OCI-LY3 (cell line): ENCODE data around the gene EVI5L.

ENCODE experiments used
- H2AFZ ChIP-seq: fragments of 200-600, 300-600 bp; shearing (Covaris generic); 2 replicates; pipeline ENCODE4 v1.6.0; 2014; ENCODE audit warnings: antibody characterized with exemption, low read depth, low read length
- H3K27ac ChIP-seq: fragments of 200-600, 300-600 bp; sonication (generic); 2 replicates; pipeline ENCODE4 v1.5.1; 2014; ENCODE audit warnings: mild to moderate bottlenecking, low read length, moderate library complexity, mixed read lengths
- H3K27me3 ChIP-seq: fragments of 200-600, 300-600 bp; sonication (generic); 2 replicates; pipeline ENCODE4 v1.6.1; 2014; ENCODE audit warnings: low read depth, low read length, mixed read lengths
- H3K36me3 ChIP-seq: fragments of 200-600, 300-600 bp; sonication (generic); replicated peaks from 2 replicates; pipeline ENCODE3; 2014; ENCODE audit warnings: low read depth, low read length, mixed read lengths
- H3K4me1 ChIP-seq: fragments of 300-600, 200-600 bp; sonication (generic); 2 replicates; pipeline ENCODE4 v1.6.1; 2014; ENCODE audit warnings: low read length, mixed read lengths
- H3K4me2 ChIP-seq: fragments of 200-600, 300-600 bp; sonication (generic); 2 replicates; pipeline ENCODE4 v1.6.1; 2014; ENCODE audit warnings: low read length, mixed read lengths
- H3K4me3 ChIP-seq: fragments of 300-600, 200-600 bp; sonication (generic); 2 replicates; pipeline ENCODE4 v1.5.1; 2014; ENCODE audit warnings: antibody characterized with exemption, mild to moderate bottlenecking, low read length, moderate library complexity
- H3K79me2 ChIP-seq: fragments of 300-600, 200-600 bp; shearing (Covaris generic); 2 replicates; pipeline ENCODE4 v1.6.1; 2014; ENCODE audit warnings: mild to moderate bottlenecking, low read length, mixed read lengths
- H3K9ac ChIP-seq: fragments of 300-600, 200-600 bp; shearing (Covaris generic); 2 replicates; pipeline ENCODE4 v1.6.0; 2014; ENCODE audit warnings: mild to moderate bottlenecking, low read length, moderate library complexity
- H3K9me3 ChIP-seq: fragments of 200-600, 300-600 bp; shearing (Covaris generic); 2 replicates; pipeline ENCODE4 v1.6.1; 2014; ENCODE audit warnings: low read length, mixed read lengths; ENCODE audit not compliant: insufficient read depth
- H4K20me1 ChIP-seq: fragments of 200-600, 300-600 bp; sonication (generic); 2 replicates; pipeline ENCODE4 v1.6.1; 2016; ENCODE audit warnings: low read length, mixed read lengths; ENCODE audit not compliant: insufficient read depth
- EZH2phosphoT487 ChIP-seq: fragments of 200-600 bp; shearing (Covaris generic); IDR thresholded peaks from 2 replicates; pipeline ENCODE4 v1.6.1; 2018; ENCODE audit warnings: antibody characterized with exemption, mixed run types, low read depth
- TF ChIP-seq, protein P1 (sequence below): fragments of 200-600, 300-600 bp; sonication (generic); IDR thresholded peaks from 2 replicates; pipeline ENCODE4 v1.5.1; 2014; ENCODE audit warnings: antibody characterized with exemption, low read length, low read depth

Gene EVI5L

GRCh38 chr19:7817801-7818200 is 12.2 kb upstream of the EVI5L start:
- Histone ChIP-seq H3K27ac (no peak overlapping the region), H3K4me2 (no peak overlapping the region), H3K9ac (no peak overlapping the region), H3K4me3 (no peak overlapping the region), H2AFZ (no peak overlapping the region), H3K36me3 (peaks cover 6% of the 10 kb centered on the region), H3K4me1 (peaks cover 9% of the 10 kb centered on the region), H3K9me3 (peaks cover 10% of the 10 kb centered on the region), H3K27me3 (peaks cover 44% of the 10 kb centered on the region), H4K20me1 (no peaks in the 10 kb centered on the region), H3K79me2 (no peaks in the 10 kb centered on the region)
- no peak for TF ChIP-seq EZH2phosphoT487
- TF ChIP-seq, protein P1, sequence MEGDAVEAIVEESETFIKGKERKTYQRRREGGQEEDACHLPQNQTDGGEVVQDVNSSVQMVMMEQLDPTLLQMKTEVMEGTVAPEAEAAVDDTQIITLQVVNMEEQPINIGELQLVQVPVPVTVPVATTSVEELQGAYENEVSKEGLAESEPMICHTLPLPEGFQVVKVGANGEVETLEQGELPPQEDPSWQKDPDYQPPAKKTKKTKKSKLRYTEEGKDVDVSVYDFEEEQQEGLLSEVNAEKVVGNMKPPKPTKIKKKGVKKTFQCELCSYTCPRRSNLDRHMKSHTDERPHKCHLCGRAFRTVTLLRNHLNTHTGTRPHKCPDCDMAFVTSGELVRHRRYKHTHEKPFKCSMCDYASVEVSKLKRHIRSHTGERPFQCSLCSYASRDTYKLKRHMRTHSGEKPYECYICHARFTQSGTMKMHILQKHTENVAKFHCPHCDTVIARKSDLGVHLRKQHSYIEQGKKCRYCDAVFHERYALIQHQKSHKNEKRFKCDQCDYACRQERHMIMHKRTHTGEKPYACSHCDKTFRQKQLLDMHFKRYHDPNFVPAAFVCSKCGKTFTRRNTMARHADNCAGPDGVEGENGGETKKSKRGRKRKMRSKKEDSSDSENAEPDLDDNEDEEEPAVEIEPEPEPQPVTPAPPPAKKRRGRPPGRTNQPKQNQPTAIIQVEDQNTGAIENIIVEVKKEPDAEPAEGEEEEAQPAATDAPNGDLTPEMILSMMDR = no peak

GRCh38 chr19:7818806-7819205 is 11.2 kb upstream of the EVI5L start:
- no peaks in the 10 kb centered on the region for H4K20me1 ChIP-seq
- no peak overlapping the region for H3K4me2 ChIP-seq
- no peak overlapping the region for H2AFZ ChIP-seq
- no peak overlapping the region for H3K9ac ChIP-seq
- no peaks in the 10 kb centered on the region for H3K79me2 ChIP-seq
- peaks cover 9% of the 10 kb centered on the region for H3K4me1 ChIP-seq
- H3K27ac ChIP-seq = no peak overlapping the region
- TF ChIP-seq EZH2phosphoT487 = no peak
- TF ChIP-seq, protein P1 = no peak
- H3K36me3 ChIP-seq = peaks cover 6% of the 10 kb centered on the region
- no peak overlapping the region for H3K4me3 ChIP-seq
- peaks cover 10% of the 10 kb centered on the region for H3K9me3 ChIP-seq
- H3K27me3 ChIP-seq = peaks cover 42% of the 10 kb centered on the region

GRCh38 chr19:7819337-7819736 is 10.7 kb upstream of the EVI5L start:
- no peak overlapping the region for H2AFZ ChIP-seq
- H4K20me1 ChIP-seq = no peaks in the 10 kb centered on the region
- H3K4me3 ChIP-seq = no peak overlapping the region
- no peak overlapping the region for H3K27ac ChIP-seq
- H3K27me3 ChIP-seq = peaks cover 43% of the 10 kb centered on the region
- peaks cover 9% of the 10 kb centered on the region for H3K4me1 ChIP-seq
- H3K9me3 ChIP-seq = peaks cover 10% of the 10 kb centered on the region
- peaks cover 6% of the 10 kb centered on the region for H3K36me3 ChIP-seq
- 0 out of 2 replicates have a peak overlapping the region, but pooled peaks have one; percentile 2 for H3K4me2 ChIP-seq
- TF ChIP-seq EZH2phosphoT487 = no peak
- TF ChIP-seq, protein P1 = no peak
- H3K79me2 ChIP-seq = no peaks in the 10 kb centered on the region
- no peak overlapping the region for H3K9ac ChIP-seq

GRCh38 chr19:7820588-7820987 is 9.4 kb upstream of the EVI5L start:
- Histone ChIP-seq H3K27me3 (peaks cover 36% of the 10 kb centered on the region), H3K9me3 (peaks cover 10% of the 10 kb centered on the region), H3K79me2 (no peaks in the 10 kb centered on the region), H3K36me3 (peaks cover 6% of the 10 kb centered on the region), H4K20me1 (no peaks in the 10 kb centered on the region), H3K27ac (no peak overlapping the region), H3K4me2 (no peak overlapping the region), H3K4me3 (no peak overlapping the region), H3K9ac (no peak overlapping the region), H2AFZ (no peak overlapping the region), H3K4me1 (peaks cover 9% of the 10 kb centered on the region)
- TF ChIP-seq, protein P1 = no peak
- TF ChIP-seq EZH2phosphoT487 = no peak
